WTC11 (cell line): Measurements from ENCODE around the gene TRIM38. TPM values are rescaled to one million over a fixed set of nuclear protein-coding genes. Genes with fewer than 3 reads are reported as not detected.

Source experiments
- ATAC-seq: fragments of 200-7000 bp; cut with Tn5 transposase; 2 replicates; pipeline ENCODE4 v1.10.0; 2021; ENCODE audit warnings: mild to moderate bottlenecking, moderate library complexity
- CTCF ChIA-PET: fragments of 300-600 bp; sonication (Branson Sonifier 250); formaldehyde crosslinking; loops from one replicate; lab custom pipeline; 2021; ENCODE audit warnings: antibody characterized with exemption; lab: Charles Lee
- POLR2A ChIA-PET: fragments of 350-600 bp; sonication (Branson Sonifier 250); formaldehyde crosslinking; loops from one replicate; lab custom pipeline; 2021; ENCODE audit warnings: antibody characterized with exemption; lab: Charles Lee
- DNase-seq: peaks from one replicate; pipeline ENCODE4 v3.0.0; 2021; ENCODE audit warnings: low spot score
- H3K27ac Mint-ChIP-seq: 2 replicates; pipeline ENCODE4 v1.8.0; 2021; ENCODE audit warnings: mixed read lengths
- H3K27me3 Mint-ChIP-seq: 2 replicates; pipeline ENCODE4 v1.8.0; 2021; ENCODE audit warnings: low read depth, mild to moderate bottlenecking, moderate library complexity, mixed read lengths
- H3K36me3 Mint-ChIP-seq: 2 replicates; pipeline ENCODE4 v1.8.0; 2021; ENCODE audit warnings: mixed read lengths
- H3K4me1 Mint-ChIP-seq: 2 replicates; pipeline ENCODE4 v1.8.0; 2022; ENCODE audit warnings: mixed read lengths
- H3K4me3 Mint-ChIP-seq: 2 replicates; pipeline ENCODE4 v1.8.0; 2021; ENCODE audit warnings: mild to moderate bottlenecking, moderate library complexity, mixed read lengths
- H3K9me3 Mint-ChIP-seq: 2 replicates; pipeline ENCODE4 v1.8.0; 2021; ENCODE audit warnings: mixed read lengths
- CREM ChIP-seq: sonication (generic); formaldehyde crosslinking; IDR thresholded peaks from 2 replicates; pipeline ENCODE4 v1.8.1; 2022; ENCODE audit warnings: mild to moderate bottlenecking, missing genetic modification reagents, moderate library complexity
- CTCF ChIP-seq: fragments of 200-600 bp; IDR thresholded peaks from 2 replicates; pipeline ENCODE4 v1.8.0; 2022; ENCODE audit warnings: antibody characterized with exemption
- ETV6 ChIP-seq: sonication (generic); formaldehyde crosslinking; IDR thresholded peaks from 2 replicates; pipeline ENCODE4 v1.8.1; 2022; ENCODE audit warnings: mild to moderate bottlenecking, missing genetic modification reagents
- FOXJ3 ChIP-seq: sonication (generic); formaldehyde crosslinking; IDR thresholded peaks from 2 replicates; pipeline ENCODE4 v1.9.0; 2021; ENCODE audit warnings: missing genetic modification reagents, mild to moderate bottlenecking, borderline replicate concordance
- PREB ChIP-seq: sonication (generic); formaldehyde crosslinking; IDR thresholded peaks from 2 replicates; pipeline ENCODE4 v1.8.1; 2022; ENCODE audit warnings: mild to moderate bottlenecking, missing genetic modification reagents, moderate library complexity, borderline replicate concordance
- SOX15 ChIP-seq: fragments of 250-450 bp; sonication (Bioruptor Pico); IDR thresholded peaks from 2 replicates; pipeline ENCODE4 v1.9.0; 2021; ENCODE audit warnings: mild to moderate bottlenecking
- TEAD1 ChIP-seq: sonication (generic); formaldehyde crosslinking; IDR thresholded peaks from 2 replicates; pipeline ENCODE4 v1.8.0; 2022; ENCODE audit warnings: mild to moderate bottlenecking, missing genetic modification reagents
- USF1 ChIP-seq: sonication (generic); formaldehyde crosslinking; IDR thresholded peaks from 2 replicates; pipeline ENCODE4 v1.8.0; 2022; ENCODE audit warnings: mild to moderate bottlenecking, missing genetic modification reagents
- ZBTB43 ChIP-seq: sonication (generic); formaldehyde crosslinking; IDR thresholded peaks from 2 replicates; pipeline ENCODE4 v1.8.1; 2023; ENCODE audit warnings: mild to moderate bottlenecking, missing genetic modification reagents
- ZNF425 ChIP-seq: fragments of 250-450 bp; sonication (Bioruptor Pico); conservative IDR thresholded peaks from 2 replicates; pipeline ENCODE4 v1.9.0; 2021; ENCODE audit warnings: mild to moderate bottlenecking
- total RNA-seq: library from RNA; stranded (reverse); gene quantifications from 3 replicates; pipeline ENCODE4 v1.2.3, GENCODE V29; 2021

Gene TRIM38
- total RNA-seq, 1 experiment from 2014 or later = 1.6 TPM

- ChIA-PET CTCF (interaction anchor here (0.6 to 1.1 kb wide), 3 partner anchors 10 to 63 kb away, joined by 3 to 5 read pairs (median 3); partner anchors contain the start of gene HFE), POLR2A (interaction anchor here (0.6 to 11.6 kb wide), 12 partner anchors 11 to 1841 kb away, joined by 3 to 365 read pairs (median 16); a partner anchor contains a TSS)
- H3K4me1 Mint-ChIP-seq = peaks cover 63% of the 10 kb centered on the region
- no peaks in the 10 kb centered on the region for H3K27me3 Mint-ChIP-seq
- no peak for DNase-seq
- TF ChIP-seq USF1 (CRISPR knock-in tag) (no peak), TEAD1 (CRISPR knock-in tag) (no peak), ETV6 (no peak), CREM (CRISPR knock-in tag) (no peak), CTCF (no peak), SOX15 (CRISPR knock-in tag) (no peak), ZNF425 (CRISPR knock-in tag) (no peak), ZBTB43 (CRISPR knock-in tag) (no peak), FOXJ3 (CRISPR knock-in tag) (no peak)
- TF ChIP-seq, all 79 proteins: peak for 0
- H3K36me3 Mint-ChIP-seq = no peaks in the 10 kb centered on the region
- ATAC-seq = no peak
- peaks cover 1% of the 10 kb centered on the region for H3K9me3 Mint-ChIP-seq
- H3K4me3 Mint-ChIP-seq = no peak overlapping the region
- H3K27ac Mint-ChIP-seq = peak overlapping the region; percentile 77; the same call in 1 of the 2 replicates
Observed at GRCh38 chr6:26024651-26025046, 62.0 kb downstream of the TRIM38 start.

- Mint-ChIP-seq H3K36me3 (no peaks in the 10 kb centered on the region), H3K27me3 (no peaks in the 10 kb centered on the region), H3K4me3 (peak overlapping the region; percentile 92), H3K4me1 (peaks cover 68% of the 10 kb centered on the region), H3K27ac (peak overlapping the region; percentile 98), H3K9me3 (no peaks in the 10 kb centered on the region)
- no peak for DNase-seq
- TF ChIP-seq PREB (CRISPR knock-in tag) = no peak
- no peak for ATAC-seq
- POLR2A ChIA-PET = interaction anchor here (0.6 to 11.6 kb wide), 22 partner anchors 8 to 1868 kb away, joined by 3 to 365 read pairs (median 12); a partner anchor contains a TSS
- CTCF ChIA-PET = interaction anchor here (0.6 to 1.6 kb wide), 11 partner anchors 8 to 99 kb away, joined by 3 to 18 read pairs (median 4); partner anchors contain the start of gene HFE
Observed at GRCh38 chr6:26025047-26025893, 62.7 kb downstream of the TRIM38 start.
